Hepatocyte (in vitro differentiated cells): Measurements from ENCODE around the gene LRRC4. TPM values are rescaled to one million over a fixed set of nuclear protein-coding genes. Genes with fewer than 3 reads are reported as not detected.

ENCODE experiments used
- DNase-seq: peaks from one replicate; pipeline ENCODE4 v3.0.0-alpha.2; 2016; ENCODE audit warnings: low spot score
- H2AFZ ChIP-seq: fragments of 200-600 bp; sonication (generic); 2 replicates; pipeline ENCODE4 v1.6.0; 2016; ENCODE audit warnings: antibody characterized with exemption, mild to moderate bottlenecking
- H3K27ac ChIP-seq: fragments of 200-600 bp; sonication (generic); 2 replicates; pipeline ENCODE4 v1.5.1; 2016; ENCODE audit warnings: mild to moderate bottlenecking
- H3K27me3 ChIP-seq: fragments of 200-600 bp; sonication (generic); 2 replicates; pipeline ENCODE4 v1.6.1; 2016
- H3K36me3 ChIP-seq: fragments of 200-600 bp; sonication (generic); replicated peaks from 2 replicates; pipeline ENCODE4 v1.5.1; 2016; ENCODE audit warnings: low read depth; ENCODE audit not compliant: insufficient read depth
- H3K4me1 ChIP-seq: fragments of 200-600 bp; sonication (generic); 2 replicates; pipeline ENCODE4 v1.5.1; 2016; ENCODE audit warnings: mild to moderate bottlenecking, moderate library complexity; ENCODE audit not compliant: insufficient read depth
- H3K4me2 ChIP-seq: fragments of 200-600 bp; sonication (generic); 2 replicates; pipeline ENCODE4 v1.6.0; 2016
- H3K4me3 ChIP-seq: fragments of 200-600 bp; sonication (generic); 2 replicates; pipeline ENCODE4 v1.5.1; 2016; ENCODE audit warnings: mild to moderate bottlenecking
- H3K79me2 ChIP-seq: fragments of 200-600 bp; sonication (generic); 2 replicates; pipeline ENCODE4 v1.6.0; 2017; ENCODE audit warnings: mild to moderate bottlenecking
- H3K9me2 ChIP-seq: fragments of 200-600 bp; sonication (generic); replicated peaks from 2 replicates; pipeline ENCODE4 v1.6.0; 2017; ENCODE audit warnings: mild to moderate bottlenecking; ENCODE audit not compliant: insufficient read depth
- H3K9me3 ChIP-seq: fragments of 200-600 bp; sonication (generic); 2 replicates; pipeline ENCODE4 v1.5.1; 2016; ENCODE audit warnings: low read depth, mild to moderate bottlenecking
- H4K20me1 ChIP-seq: fragments of 200-600 bp; sonication (generic); 2 replicates; pipeline ENCODE4 v1.6.0; 2016; ENCODE audit warnings: mild to moderate bottlenecking; ENCODE audit not compliant: insufficient read depth, poor library complexity, severe bottlenecking
- EZH2 ChIP-seq: fragments of 200-600 bp; sonication (generic); IDR thresholded peaks from 2 replicates; pipeline ENCODE4 v1.6.1; 2016; ENCODE audit warnings: antibody characterized with exemption, mild to moderate bottlenecking, borderline replicate concordance
- EZH2phosphoT487 ChIP-seq: fragments of 200-600 bp; sonication (generic); IDR thresholded peaks from one replicate; pipeline ENCODE4 v1.6.1; 2018; ENCODE audit warnings: antibody characterized with exemption, mild to moderate bottlenecking, low read depth, moderate library complexity; ENCODE audit not compliant: unreplicated experiment, severe bottlenecking
- WGBS: methylation state at CpG from one replicate; pipeline ENCODE4 v1.1.6; 2016; ENCODE audit warnings: low lambda C conversion rate; ENCODE audit errors: missing lambda C conversion rate; 5-methylcytosine and 5-hydroxymethylcytosine counted together
- polyA plus RNA-seq: library from polyadenylated mRNA; unstranded; fragments of >200 nt; fragmentation: Nextera tagmentation; extraction: Ambion mirVana; gene quantifications from 2 replicates; pipeline ENCODE4 v1.2.1, GENCODE V29; 2016
- total RNA-seq: library from RNA; depleted of rRNA; stranded (reverse); fragments of >200 nt; gene quantifications from 2 replicates; pipeline ENCODE4 v1.2.3, GENCODE V29; 2014
- TF ChIP-seq, protein P1 (sequence below): fragments of 200-600 bp; sonication (generic); IDR thresholded peaks from 2 replicates; pipeline ENCODE4 v1.5.1; 2016; ENCODE audit warnings: antibody characterized with exemption, mild to moderate bottlenecking; ENCODE audit not compliant: poor library complexity

The LRRC4 gene
- total and polyA plus RNA-seq, 2 experiments from 2014 or later: 3.9 to 15.1 TPM

DNA sequence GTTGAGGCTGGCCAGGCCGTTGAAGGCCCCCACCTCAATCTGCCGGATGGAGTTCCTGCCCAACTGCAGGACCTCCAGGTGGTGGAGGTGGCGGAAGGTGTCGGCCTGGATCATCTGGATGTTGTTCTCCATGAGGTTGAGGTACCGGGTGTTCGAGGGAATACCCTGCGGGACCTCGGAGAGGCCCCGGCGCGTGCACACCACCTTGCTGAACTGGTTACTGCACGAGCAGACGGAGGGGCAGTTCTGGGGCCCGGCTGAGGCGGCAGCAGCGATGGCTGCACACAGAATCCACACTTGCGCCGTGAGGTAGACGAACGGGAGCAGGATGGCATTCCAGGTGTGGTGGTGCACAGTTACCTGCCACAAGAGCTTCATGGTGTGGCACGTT, 979 bp downstream of the LRRC4 start:
- H3K36me3 ChIP-seq: no peaks in the 10 kb centered on the region
- peaks cover 53% of the 10 kb centered on the region for H4K20me1 ChIP-seq
- H3K4me2 ChIP-seq: peak overlapping the region; percentile 84
- peaks cover 48% of the 10 kb centered on the region for H3K79me2 ChIP-seq
- no peaks in the 10 kb centered on the region for H3K9me2 ChIP-seq
- TF ChIP-seq, protein P1, sequence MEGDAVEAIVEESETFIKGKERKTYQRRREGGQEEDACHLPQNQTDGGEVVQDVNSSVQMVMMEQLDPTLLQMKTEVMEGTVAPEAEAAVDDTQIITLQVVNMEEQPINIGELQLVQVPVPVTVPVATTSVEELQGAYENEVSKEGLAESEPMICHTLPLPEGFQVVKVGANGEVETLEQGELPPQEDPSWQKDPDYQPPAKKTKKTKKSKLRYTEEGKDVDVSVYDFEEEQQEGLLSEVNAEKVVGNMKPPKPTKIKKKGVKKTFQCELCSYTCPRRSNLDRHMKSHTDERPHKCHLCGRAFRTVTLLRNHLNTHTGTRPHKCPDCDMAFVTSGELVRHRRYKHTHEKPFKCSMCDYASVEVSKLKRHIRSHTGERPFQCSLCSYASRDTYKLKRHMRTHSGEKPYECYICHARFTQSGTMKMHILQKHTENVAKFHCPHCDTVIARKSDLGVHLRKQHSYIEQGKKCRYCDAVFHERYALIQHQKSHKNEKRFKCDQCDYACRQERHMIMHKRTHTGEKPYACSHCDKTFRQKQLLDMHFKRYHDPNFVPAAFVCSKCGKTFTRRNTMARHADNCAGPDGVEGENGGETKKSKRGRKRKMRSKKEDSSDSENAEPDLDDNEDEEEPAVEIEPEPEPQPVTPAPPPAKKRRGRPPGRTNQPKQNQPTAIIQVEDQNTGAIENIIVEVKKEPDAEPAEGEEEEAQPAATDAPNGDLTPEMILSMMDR: no peak
- no peak for TF ChIP-seq EZH2phosphoT487
- no peak for TF ChIP-seq EZH2
- peaks cover 21% of the 10 kb centered on the region for H3K4me1 ChIP-seq
- peak overlapping the region; percentile 39 for H3K27ac ChIP-seq
- H3K9me3 ChIP-seq: no peaks in the 10 kb centered on the region
- H3K27me3 ChIP-seq: peaks cover 3% of the 10 kb centered on the region
- H3K4me3 ChIP-seq: peak overlapping the region; percentile 45
- H2AFZ ChIP-seq: no peak overlapping the region
- no peak for DNase-seq
- WGBS: 63% methylated on average over 21 of the region's 21 CpGs

DNA sequence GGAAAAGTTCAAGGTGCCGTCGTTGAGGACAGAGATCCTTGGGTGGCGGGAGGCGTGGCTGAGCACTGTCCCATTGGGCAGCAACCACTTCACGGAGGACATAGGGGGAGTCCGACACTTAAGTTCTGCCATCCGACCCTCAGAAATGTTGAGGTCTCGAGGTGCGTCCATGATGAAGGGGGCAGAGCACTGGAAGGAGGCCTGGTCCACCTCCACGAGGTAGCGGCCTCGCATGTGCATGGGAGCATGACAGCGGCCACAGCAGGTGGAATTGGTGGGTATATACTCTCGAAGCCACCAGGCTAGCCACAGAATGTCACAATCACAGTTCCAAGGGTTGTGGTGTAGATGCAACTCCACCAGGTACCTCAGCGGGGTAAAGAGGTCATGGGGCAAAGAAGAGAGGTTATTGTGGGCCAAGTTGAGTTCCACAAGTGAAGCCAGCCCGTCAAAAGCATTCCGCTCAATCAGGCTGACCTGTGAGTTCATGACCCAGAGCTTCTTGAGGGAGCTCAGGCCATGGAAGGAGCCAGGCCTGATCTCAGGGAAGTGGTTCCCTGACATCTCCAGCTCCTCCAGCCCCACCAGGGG, 1.7 kb downstream of the LRRC4 start:
- WGBS: 98% methylated on average over 17 of the region's 17 CpGs
- H3K27ac ChIP-seq: no peak overlapping the region
- peaks cover 48% of the 10 kb centered on the region for H3K79me2 ChIP-seq
- no peaks in the 10 kb centered on the region for H3K9me3 ChIP-seq
- TF ChIP-seq, protein P1: no peak
- TF ChIP-seq EZH2phosphoT487 (no peak), EZH2 (no peak)
- H3K36me3 ChIP-seq: no peaks in the 10 kb centered on the region
- H3K27me3 ChIP-seq: peaks cover 3% of the 10 kb centered on the region
- no peaks in the 10 kb centered on the region for H3K9me2 ChIP-seq
- DNase-seq: no peak
- H3K4me3 ChIP-seq: no peak overlapping the region
- H3K4me2 ChIP-seq: peak overlapping the region; percentile 84
- no peak overlapping the region for H2AFZ ChIP-seq
- H3K4me1 ChIP-seq: peaks cover 21% of the 10 kb centered on the region
- peaks cover 49% of the 10 kb centered on the region for H4K20me1 ChIP-seq

DNA sequence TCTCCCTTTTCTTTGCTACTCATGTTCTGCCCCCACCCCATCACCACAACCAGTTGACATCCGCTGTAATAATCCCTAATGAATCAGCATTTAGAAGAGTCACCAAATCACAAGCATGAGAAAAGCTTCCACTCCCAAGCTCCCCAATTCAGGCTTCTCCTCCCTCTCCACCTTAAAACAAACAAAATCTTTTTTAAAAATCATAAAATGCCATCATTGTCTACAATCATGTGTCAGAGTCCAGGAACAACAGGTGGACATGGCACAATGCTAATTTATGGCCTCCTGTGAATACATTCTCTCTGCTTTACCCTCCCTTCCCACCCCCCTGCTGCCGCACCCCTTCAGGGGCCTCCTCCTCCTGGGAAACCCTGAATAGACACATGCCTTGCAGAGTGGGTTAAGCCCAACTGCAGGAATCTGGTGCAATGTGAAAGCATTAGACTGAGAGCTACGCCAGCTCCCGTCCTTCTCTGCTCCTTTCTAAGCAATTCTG, 3.7 kb downstream of the LRRC4 start:
- Histone ChIP-seq H3K9me3 (no peaks in the 10 kb centered on the region), H3K9me2 (no peaks in the 10 kb centered on the region), H3K27me3 (no peaks in the 10 kb centered on the region), H3K4me1 (peaks cover 19% of the 10 kb centered on the region), H4K20me1 (peaks cover 31% of the 10 kb centered on the region), H3K79me2 (peaks cover 52% of the 10 kb centered on the region), H3K4me3 (no peak overlapping the region), H2AFZ (no peak overlapping the region), H3K27ac (peak overlapping the region; percentile 49), H3K36me3 (no peaks in the 10 kb centered on the region), H3K4me2 (peak overlapping the region; percentile 84)
- 30% methylated on average over 4 of the region's 4 CpGs for WGBS
- TF ChIP-seq EZH2 (no peak), EZH2phosphoT487 (no peak)
- TF ChIP-seq, protein P1: no peak
- DNase-seq: peak; percentile 64

DNA sequence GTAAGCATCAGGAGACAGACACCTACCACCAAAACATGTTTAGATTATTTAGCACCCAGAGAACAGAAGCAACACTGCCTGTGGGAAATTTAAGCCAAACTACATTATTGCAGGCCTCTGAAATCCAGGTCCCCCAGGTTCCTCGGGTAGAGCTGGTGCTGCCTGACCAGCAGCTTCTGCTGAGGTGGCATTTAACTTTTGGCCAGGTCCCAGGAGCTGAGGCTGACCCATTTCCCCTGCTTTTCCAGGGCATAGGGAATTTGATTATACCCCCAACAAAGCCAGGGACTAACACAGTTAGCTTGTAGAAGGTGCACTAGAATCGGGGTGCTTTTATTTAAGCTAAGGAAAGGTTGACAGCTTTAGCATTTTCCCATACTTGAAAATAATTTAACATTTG, 4.7 kb downstream of the LRRC4 start:
- H2AFZ ChIP-seq: no peak overlapping the region
- H3K36me3 ChIP-seq: no peaks in the 10 kb centered on the region
- peaks cover 25% of the 10 kb centered on the region for H4K20me1 ChIP-seq
- H3K4me3 ChIP-seq: no peak overlapping the region
- no peaks in the 10 kb centered on the region for H3K9me3 ChIP-seq
- TF ChIP-seq EZH2: no peak
- TF ChIP-seq, protein P1: no peak
- TF ChIP-seq EZH2phosphoT487: no peak
- no peaks in the 10 kb centered on the region for H3K9me2 ChIP-seq
- no peaks in the 10 kb centered on the region for H3K27me3 ChIP-seq
- peak overlapping the region; percentile 84 for H3K4me2 ChIP-seq
- H3K79me2 ChIP-seq: peaks cover 53% of the 10 kb centered on the region
- no peak for DNase-seq
- WGBS: 67% methylated on average over 2 of the region's 2 CpGs
- H3K4me1 ChIP-seq: peaks cover 20% of the 10 kb centered on the region
- H3K27ac ChIP-seq: no peak overlapping the region
